GM12878 (cell line): Measurements from ENCODE around the gene MSLN. TPM values are rescaled to one million over a fixed set of nuclear protein-coding genes. Genes with fewer than 3 reads are reported as not detected.
A peak's percentile ranks its signal among the peaks of the same experiment; 100 is the strongest.

Experiments used
- ATAC-seq: fragments of 200-7000 bp; cut with Tn5 transposase; 3 replicates; pipeline ENCODE4 v1.9.1; 2020; ENCODE audit warnings: mild to moderate bottlenecking, moderate library complexity
- BruUV-seq: library from RNA; stranded (reverse); fragments of 400-500 nt; replicated peaks from 2 replicates; lab custom pipeline; 2021; lab: Mats Ljungman, UMichigan
- CTCF ChIA-PET: fragments of 300-600 bp; sonication (Branson Sonifier 250); formaldehyde crosslinking; extraction: SDS; loops from one replicate; lab custom pipeline; 2021; ENCODE audit warnings: inconsistent platforms; lab: Yijun Ruan, JAX
- POLR2A ChIA-PET: fragments of 350-600 bp; formaldehyde crosslinking; extraction: SDS; loops from one replicate; lab custom pipeline; 2021; ENCODE audit warnings: inconsistent platforms; lab: Charles Lee
- RAD21 ChIA-PET: fragments of 300-600 bp; sonication (Branson Sonifier 250); formaldehyde crosslinking; loops from one replicate; lab custom pipeline; 2023; ENCODE audit warnings: antibody characterized with exemption; ENCODE audit not compliant: unreplicated experiment; lab: Charles Lee
- SMC1A ChIA-PET: fragments of 300-600 bp; sonication (Branson Sonifier 250); formaldehyde crosslinking; loops from one replicate; lab custom pipeline; 2023; ENCODE audit not compliant: unreplicated experiment, uncharacterized antibody; lab: Charles Lee
- DNase-seq: peaks from one replicate; pipeline ENCODE4 v3.0.0-alpha.2; 2011; ENCODE audit warnings: low read depth, low spot score
- FAIRE-seq: peaks from 3 replicates; lab custom pipeline; 2011; peaks lifted over from hg19 to GRCh38; lab: Jason Lieb, UNC
- H2AFZ ChIP-seq: 2 replicates; pipeline ENCODE4 v1.6.0; 2011; ENCODE audit warnings: low read depth, low read length, control low read depth; ENCODE audit not compliant: control insufficient read depth
- H3K27ac ChIP-seq: 2 replicates; pipeline ENCODE4 v1.5.1; 2011; ENCODE audit warnings: control low read depth; ENCODE audit not compliant: control insufficient read depth, insufficient read depth
- H3K27me3 ChIP-seq, 2 experiments: replicated peaks in 1 of 2; 2 replicates each; pipeline versions ENCODE4 v1.6.0 to v1.6.1; 2011; ENCODE audit warnings: low read length in 1 of 2; ENCODE audit not compliant: control insufficient read depth in 2 of 2, insufficient read depth in 2 of 2
- H3K36me3 ChIP-seq, 2 experiments: 2 replicates each; pipeline ENCODE4 v1.5.1; 2011; ENCODE audit warnings: low read length in 1 of 2; ENCODE audit not compliant: control insufficient read depth in 2 of 2, insufficient read depth in 2 of 2
- H3K4me1 ChIP-seq: 2 replicates; pipeline ENCODE4 v1.6.1; 2011; ENCODE audit warnings: mild to moderate bottlenecking, low read length, moderate library complexity, mixed read lengths; ENCODE audit not compliant: control insufficient read depth, insufficient read depth
- H3K4me2 ChIP-seq: 2 replicates; pipeline ENCODE4 v1.6.0; 2011; ENCODE audit warnings: control low read depth; ENCODE audit not compliant: control insufficient read depth, insufficient read depth
- H3K4me3 ChIP-seq: fragments of 200-600 bp; sonication (generic); 2 replicates; pipeline ENCODE4 v1.5.1; 2016
- H3K79me2 ChIP-seq: 2 replicates; pipeline ENCODE4 v1.6.0; 2011; ENCODE audit warnings: low read length; ENCODE audit not compliant: control insufficient read depth, insufficient read depth
- H3K9ac ChIP-seq: 2 replicates; pipeline ENCODE4 v1.8.0; 2011; ENCODE audit warnings: low read length, control low read depth, mixed read lengths; ENCODE audit not compliant: control insufficient read depth, insufficient read depth
- H3K9me3 ChIP-seq: replicated peaks from 3 replicates; pipeline ENCODE4 v1.5.1; 2011; ENCODE audit warnings: mild to moderate bottlenecking, low read length; ENCODE audit not compliant: control insufficient read depth, insufficient read depth
- H4K20me1 ChIP-seq: 2 replicates; pipeline ENCODE4 v1.6.0; 2011; ENCODE audit not compliant: control insufficient read depth, insufficient read depth
- BACH1 ChIP-seq: fragments of 450-650 bp; IDR thresholded peaks from 2 replicates; pipeline ENCODE4 v1.6.1; 2017; ENCODE audit warnings: mild to moderate bottlenecking, borderline replicate concordance
- BHLHE40 ChIP-seq, 2 experiments: fragments of 450-650 bp in 1 of 2; IDR thresholded peaks; 2 replicates each; pipeline ENCODE4 v1.6.1; 2011 to 2017; ENCODE audit warnings: low read depth in 2 of 2, borderline replicate concordance in 1 of 2, improper control_type of control experiment in 1 of 2, low read length in 1 of 2, mild to moderate bottlenecking in 1 of 2
- CBX5 ChIP-seq: sonication (generic); IDR thresholded peaks from 2 replicates; pipeline ENCODE4 v1.6.1; 2016; ENCODE audit warnings: low read depth, moderate library complexity, mild to moderate bottlenecking, inconsistent platforms
- CHD1 ChIP-seq: IDR thresholded peaks from 2 replicates; pipeline ENCODE4 v1.6.1; 2012; ENCODE audit warnings: low read depth, low read length, improper control_type of control experiment
- DPF2 ChIP-seq: fragments of 450-650 bp; IDR thresholded peaks from 2 replicates; pipeline ENCODE4 v1.6.1; 2017; ENCODE audit warnings: mild to moderate bottlenecking
- IKZF1 ChIP-seq: fragments of 450-650 bp; conservative IDR thresholded peaks from 2 replicates; pipeline ENCODE4 v1.6.1; 2017; ENCODE audit warnings: antibody characterized with exemption, mild to moderate bottlenecking
- IRF5 ChIP-seq: fragments of 450-650 bp; IDR thresholded peaks from 2 replicates; pipeline ENCODE4 v1.6.1; 2017; ENCODE audit warnings: borderline replicate concordance
- KDM1A ChIP-seq: fragments of 200-600 bp; sonication (generic); IDR thresholded peaks from 2 replicates; pipeline ENCODE4 v1.6.1; 2016; ENCODE audit warnings: borderline replicate concordance
- NBN ChIP-seq: fragments of 450-650 bp; IDR thresholded peaks from 2 replicates; pipeline ENCODE4 v1.6.1; 2016
- NFYB ChIP-seq: IDR thresholded peaks from 2 replicates; pipeline ENCODE4 v1.6.1; 2011; ENCODE audit warnings: low read depth, mild to moderate bottlenecking, low read length, improper control_type of control experiment, moderate library complexity; ENCODE audit not compliant: insufficient read depth
- NR2F1 ChIP-seq: fragments of 450-650 bp; conservative IDR thresholded peaks from 2 replicates; pipeline ENCODE4 v1.6.1; 2017; ENCODE audit warnings: mild to moderate bottlenecking
- NRF1 ChIP-seq: conservative IDR thresholded peaks from 2 replicates; pipeline ENCODE4 v1.6.1; 2011; ENCODE audit warnings: mild to moderate bottlenecking, low read depth, low read length, improper control_type of control experiment
- POLR2AphosphoS5 ChIP-seq: IDR thresholded peaks from 2 replicates; pipeline ENCODE4 v1.6.1; 2011; ENCODE audit warnings: mild to moderate bottlenecking, low read length, inconsistent platforms
- TCF12 ChIP-seq: IDR thresholded peaks from 2 replicates; pipeline ENCODE4 v1.6.1; 2011; ENCODE audit warnings: low read depth, mild to moderate bottlenecking, low read length
- WGBS: methylation state at CpG from one replicate; pipeline ENCODE4 v1.1.6; 2016; ENCODE audit warnings: low lambda C conversion rate; ENCODE audit not compliant: insufficient replicate concordance, insufficient coverage; ENCODE audit errors: missing lambda C conversion rate; 5-methylcytosine and 5-hydroxymethylcytosine counted together
- in situ Hi-C: fragments of 300-500 bp; cut with MboI; formaldehyde crosslinking; loops from 9 replicates; pipeline ENCODE4 v1.14.3; 2018; ENCODE audit warnings: mixed read lengths
- intact Hi-C: fragments of 100-400 bp; cut with micrococcal nuclease; formaldehyde crosslinking; loops from one replicate; pipeline ENCODE4 v1.14.2; 2022; ENCODE audit not compliant: unreplicated experiment
- polyA plus RNA-seq, 11 experiments: library from polyadenylated mRNA; depleted of rRNA in 4 of 11; unstranded in 6 of 11; stranded (reverse) in 5 of 11; fragments of >200 nt; fragmentation: Nextera tagmentation in 4 of 11; fragmentation: Illumina TruSeq in 1 of 11; extraction: Ambion mirVana in 4 of 11; extraction: Trizol in 1 of 11; gene quantifications; 1 replicate in 1 of 11; 2 replicates in 10 of 11; pipeline versions ENCODE4 v1.2.1 to v1.2.3, GENCODE V29; 2011 to 2016; ENCODE audit warnings: inconsistent platforms in 2 of 11, missing spikeins in 2 of 11, low read depth in 1 of 11
- total RNA-seq, 4 experiments: library from RNA; depleted of rRNA in 3 of 4; stranded (reverse); fragments of >200 nt in 3 of 4; fragmentation: Illumina TruSeq in 1 of 4; extraction: Trizol in 1 of 4; gene quantifications; 2 replicates each; pipeline versions ENCODE4 v1.2.1 to v1.2.3, GENCODE V29; 2013 to 2021
- TF ChIP-seq, protein P1 (sequence below), 3 experiments: IDR thresholded peaks in 2 of 3; conservative IDR thresholded peaks in 1 of 3; 2 replicates each; pipeline ENCODE4 v1.5.1; 2011; ENCODE audit warnings: low read depth in 3 of 3, low read length in 3 of 3, mild to moderate bottlenecking in 3 of 3, control low read depth in 2 of 3, moderate library complexity in 2 of 3, inconsistent platforms in 1 of 3, mixed read lengths in 1 of 3; ENCODE audit not compliant: control insufficient read depth in 2 of 3, insufficient read depth in 1 of 3; ENCODE audit errors: extremely low read depth in 1 of 3
- TF ChIP-seq, protein P2 (sequence below): IDR thresholded peaks from 2 replicates; pipeline ENCODE4 v1.6.1; 2012; ENCODE audit warnings: low read length, inconsistent platforms
- TF ChIP-seq, protein P3 (sequence below): IDR thresholded peaks from 2 replicates; pipeline ENCODE4 v1.6.1; 2012; ENCODE audit warnings: low read depth, low read length, improper control_type of control experiment
- TF ChIP-seq, protein P4 (sequence below): fragments of 450-650 bp; IDR thresholded peaks from 2 replicates; pipeline ENCODE4 v1.6.1; 2016; ENCODE audit warnings: mild to moderate bottlenecking

The MSLN gene
- total and polyA plus RNA-seq, 10 of the 15 experiments (the other 5 are each of a cell fraction or from before 2014, with no cell fraction given), result 0.08 TPM; not detected in 9

- Histone ChIP-seq H3K4me1 (peaks cover 13% of the 10 kb centered on the region), H3K27ac (peak overlapping the region; percentile 74), H3K27me3 (no peaks in the 10 kb centered on the region), H3K4me2 (peak overlapping the region; percentile 100), H3K36me3 (peaks cover 0 to 2% of the 10 kb centered on the region in 2 experiments; a peak in 3 of 4 replicates), H4K20me1 (no peaks in the 10 kb centered on the region), H3K4me3 (peak overlapping the region; percentile 87), H3K9ac (peak overlapping the region; percentile 73), H3K9me3 (no peaks in the 10 kb centered on the region), H2AFZ (peak overlapping the region; percentile 37), H3K79me2 (no peaks in the 10 kb centered on the region; the same call in 1 of the 2 replicates)
- intact Hi-C loops (no loop called here), in situ Hi-C loops (no loop called here)
- ChIA-PET CTCF (no interaction called here), RAD21 (interaction anchor here (0.7 to 1.2 kb wide), 4 partner anchors 7 to 996 kb away, joined by 3 to 8 read pairs (median 4); partner anchors contain the start of genes CHTF18 and RPUSD1), SMC1A (no interaction called here), POLR2A (interaction anchor here (1.1 to 6.3 kb wide), 4 partner anchors 8 to 91 kb away, joined by 3 to 60 read pairs (median 7); partner anchors contain the start of gene CIAO3)
- TSS peak; percentile 68 for BruUV-seq
- DNase-seq (no peak), ATAC-seq (peak; percentile 33), FAIRE-seq (peak; percentile 18)
- 1% methylated on average over 56 of the region's 61 CpGs for WGBS
- no peak for TF ChIP-seq CHD1
- TF ChIP-seq NBN, result 0 out of 2 replicates have a peak, but pooled peaks have one; percentile 21
- no peak for TF ChIP-seq KDM1A
- TF ChIP-seq DPF2, result 0 out of 2 replicates have a peak, but pooled peaks have one; percentile 26
- peak in 1 of 2 experiments; percentile 39; a peak in 2 of 4 replicates for TF ChIP-seq BHLHE40 (IDR thresholded peaks at IDR 0.05; ENCODE audit: borderline replicate concordance in 1 of 2, low read depth in 2 of 2, low read length in 1 of 2)
- TF ChIP-seq NFYB, result no peak
- no peak for TF ChIP-seq IRF5
- TF ChIP-seq, protein P1, sequence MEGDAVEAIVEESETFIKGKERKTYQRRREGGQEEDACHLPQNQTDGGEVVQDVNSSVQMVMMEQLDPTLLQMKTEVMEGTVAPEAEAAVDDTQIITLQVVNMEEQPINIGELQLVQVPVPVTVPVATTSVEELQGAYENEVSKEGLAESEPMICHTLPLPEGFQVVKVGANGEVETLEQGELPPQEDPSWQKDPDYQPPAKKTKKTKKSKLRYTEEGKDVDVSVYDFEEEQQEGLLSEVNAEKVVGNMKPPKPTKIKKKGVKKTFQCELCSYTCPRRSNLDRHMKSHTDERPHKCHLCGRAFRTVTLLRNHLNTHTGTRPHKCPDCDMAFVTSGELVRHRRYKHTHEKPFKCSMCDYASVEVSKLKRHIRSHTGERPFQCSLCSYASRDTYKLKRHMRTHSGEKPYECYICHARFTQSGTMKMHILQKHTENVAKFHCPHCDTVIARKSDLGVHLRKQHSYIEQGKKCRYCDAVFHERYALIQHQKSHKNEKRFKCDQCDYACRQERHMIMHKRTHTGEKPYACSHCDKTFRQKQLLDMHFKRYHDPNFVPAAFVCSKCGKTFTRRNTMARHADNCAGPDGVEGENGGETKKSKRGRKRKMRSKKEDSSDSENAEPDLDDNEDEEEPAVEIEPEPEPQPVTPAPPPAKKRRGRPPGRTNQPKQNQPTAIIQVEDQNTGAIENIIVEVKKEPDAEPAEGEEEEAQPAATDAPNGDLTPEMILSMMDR (IDR thresholded peaks at IDR 0.05 in 2 of 3, conservative IDR thresholded peaks at IDR 0.05 in 1 of 3; ENCODE audit: control insufficient read depth in 2 of 3, extremely low read depth in 1 of 3, insufficient read depth in 1 of 3, low read depth in 3 of 3, low read length in 3 of 3), result no peak
- peak; percentile 95 for TF ChIP-seq BACH1
- no peak for TF ChIP-seq CBX5
- TF ChIP-seq, protein P2, sequence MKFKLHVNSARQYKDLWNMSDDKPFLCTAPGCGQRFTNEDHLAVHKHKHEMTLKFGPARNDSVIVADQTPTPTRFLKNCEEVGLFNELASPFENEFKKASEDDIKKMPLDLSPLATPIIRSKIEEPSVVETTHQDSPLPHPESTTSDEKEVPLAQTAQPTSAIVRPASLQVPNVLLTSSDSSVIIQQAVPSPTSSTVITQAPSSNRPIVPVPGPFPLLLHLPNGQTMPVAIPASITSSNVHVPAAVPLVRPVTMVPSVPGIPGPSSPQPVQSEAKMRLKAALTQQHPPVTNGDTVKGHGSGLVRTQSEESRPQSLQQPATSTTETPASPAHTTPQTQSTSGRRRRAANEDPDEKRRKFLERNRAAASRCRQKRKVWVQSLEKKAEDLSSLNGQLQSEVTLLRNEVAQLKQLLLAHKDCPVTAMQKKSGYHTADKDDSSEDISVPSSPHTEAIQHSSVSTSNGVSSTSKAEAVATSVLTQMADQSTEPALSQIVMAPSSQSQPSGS, result no peak
- peak; percentile 42 for TF ChIP-seq POLR2AphosphoS5
- TF ChIP-seq IKZF1, result peak; percentile 28
- no peak for TF ChIP-seq NRF1
- peak; percentile 70 for TF ChIP-seq NR2F1
- TF ChIP-seq, protein P3, sequence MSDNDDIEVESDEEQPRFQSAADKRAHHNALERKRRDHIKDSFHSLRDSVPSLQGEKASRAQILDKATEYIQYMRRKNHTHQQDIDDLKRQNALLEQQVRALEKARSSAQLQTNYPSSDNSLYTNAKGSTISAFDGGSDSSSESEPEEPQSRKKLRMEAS, result no peak; the same call in 1 of the 2 replicates
- TF ChIP-seq, protein P4, sequence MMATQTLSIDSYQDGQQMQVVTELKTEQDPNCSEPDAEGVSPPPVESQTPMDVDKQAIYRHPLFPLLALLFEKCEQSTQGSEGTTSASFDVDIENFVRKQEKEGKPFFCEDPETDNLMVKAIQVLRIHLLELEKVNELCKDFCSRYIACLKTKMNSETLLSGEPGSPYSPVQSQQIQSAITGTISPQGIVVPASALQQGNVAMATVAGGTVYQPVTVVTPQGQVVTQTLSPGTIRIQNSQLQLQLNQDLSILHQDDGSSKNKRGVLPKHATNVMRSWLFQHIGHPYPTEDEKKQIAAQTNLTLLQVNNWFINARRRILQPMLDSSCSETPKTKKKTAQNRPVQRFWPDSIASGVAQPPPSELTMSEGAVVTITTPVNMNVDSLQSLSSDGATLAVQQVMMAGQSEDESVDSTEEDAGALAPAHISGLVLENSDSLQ, result peak; percentile 6; the same call in 1 of the 2 replicates
- no peak for TF ChIP-seq TCF12
Measured at GRCh38 chr16:727291-727977, 33.1 kb upstream of the MSLN start.
